Stimulated activated CD8-positive, alpha-beta memory T cell treated with anti-CD3 and anti-CD28 coated beads, Interleukin-15, amount 100 ng/mL, for 1 hour (primary cell): Measurements from ENCODE around the gene HSD17B3.
"Not testable (repeated sequence)": the region's sequence is repeated elsewhere in the genome, so short reads cannot be mapped to it uniquely, and the experiment has no call there.

Experiments used
- DNase-seq: peaks from one replicate; pipeline ENCODE4 v3.0.0-alpha.2; 2020; ENCODE audit warnings: low read depth

HSD17B3 gene

DNA sequence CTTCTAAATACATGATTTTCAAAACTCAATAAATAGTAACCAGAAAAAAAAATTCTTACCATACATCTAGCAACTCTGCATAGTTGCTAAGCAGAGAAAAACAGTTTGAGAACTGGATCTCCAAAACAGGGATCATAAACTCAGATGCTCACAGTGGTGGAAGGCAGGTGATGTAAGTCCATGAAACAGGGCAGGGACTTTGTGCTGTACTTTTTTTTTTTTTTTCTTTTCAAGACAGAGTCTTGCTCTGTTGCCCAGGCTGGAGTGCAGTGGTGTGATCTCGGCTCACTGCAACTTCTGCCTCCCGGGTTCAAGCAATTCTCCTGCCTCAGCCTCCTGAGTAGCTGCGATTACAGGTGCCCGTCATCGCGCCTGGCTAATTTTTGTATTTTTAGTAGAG is 5.0 kb upstream of the HSD17B3 start:
- DNase-seq, result not testable (repeated sequence)

DNA sequence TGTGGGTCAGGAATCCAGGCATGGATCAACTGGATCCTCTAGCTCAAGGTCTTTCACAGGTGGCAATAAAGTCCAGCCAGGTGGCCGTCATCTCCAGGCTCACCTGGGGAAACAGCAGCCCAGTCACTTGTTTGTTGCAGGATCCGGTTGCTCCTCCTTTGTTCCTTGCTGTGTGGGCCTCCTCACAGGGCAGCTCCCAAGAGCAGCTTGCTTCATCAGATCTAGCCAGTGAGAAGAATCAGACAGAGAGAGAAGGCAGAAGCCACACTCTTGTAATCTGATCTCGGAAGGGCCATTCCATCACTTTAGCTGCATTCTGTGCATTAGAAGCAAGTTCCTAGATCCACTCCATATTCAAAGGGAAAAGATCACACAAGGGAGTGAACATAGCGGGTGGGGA is 3.2 kb upstream of the HSD17B3 start:
- DNase-seq, result no peak

DNA sequence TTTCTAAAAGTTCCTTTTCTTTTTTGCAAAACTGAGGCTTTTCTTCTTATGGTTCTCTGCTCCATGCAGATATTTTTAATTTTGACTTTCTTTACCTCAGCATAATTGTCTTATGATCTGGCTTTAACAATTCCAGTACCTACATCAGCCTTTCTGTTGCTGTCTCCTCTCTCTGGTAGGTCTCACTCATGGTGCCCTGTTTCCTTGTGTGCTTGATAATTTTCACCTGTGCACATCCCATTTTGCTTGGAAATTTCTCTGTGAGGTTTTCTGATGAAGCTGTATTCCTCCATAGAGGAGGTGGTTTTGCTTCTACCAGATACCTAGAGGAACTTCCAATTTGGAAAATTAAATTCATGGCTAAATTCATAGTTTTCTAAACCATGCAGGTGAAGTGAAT is 2.3 kb upstream of the HSD17B3 start:
- DNase-seq, result no peak

DNA sequence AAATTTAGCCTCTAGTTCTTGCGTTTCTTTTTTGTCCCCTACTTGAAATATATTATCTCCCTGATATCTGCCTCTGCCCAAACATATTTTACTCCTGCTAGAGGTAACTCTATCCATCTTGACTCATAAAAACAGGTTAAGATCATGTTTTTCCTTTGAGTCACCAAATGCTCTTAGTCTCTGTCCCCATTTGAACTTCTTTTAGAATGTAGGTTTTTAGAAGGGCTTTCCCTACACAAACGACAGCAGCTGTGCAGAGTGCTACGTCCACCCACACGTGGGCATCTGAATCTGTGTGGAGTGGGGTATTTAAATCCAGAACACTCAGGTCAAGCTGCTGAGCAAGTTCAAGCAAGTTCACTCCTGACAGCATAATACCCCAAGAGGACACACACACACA is 2.2 kb downstream of the HSD17B3 start:
- DNase-seq, result no peak

DNA sequence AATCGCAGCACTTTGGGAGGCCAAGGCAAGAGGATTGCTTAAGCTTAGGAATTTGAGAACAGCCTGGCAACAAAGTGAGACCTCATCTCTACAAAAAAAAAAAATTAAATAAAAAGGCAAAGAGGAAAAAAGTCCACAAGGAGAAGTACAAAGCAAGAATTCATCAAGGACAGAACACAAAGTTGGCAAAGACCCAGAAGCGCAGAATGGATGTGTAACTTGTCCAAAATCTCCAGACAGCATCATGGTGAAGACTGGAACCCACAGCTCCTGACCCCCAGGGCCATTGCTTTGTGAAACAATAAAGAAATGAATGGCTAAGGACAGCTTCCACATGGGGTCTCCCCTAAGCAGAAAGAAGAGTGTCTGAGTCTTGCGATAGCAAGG is 7.8 kb downstream of the HSD17B3 start:
- DNase-seq, result no peak

DNA sequence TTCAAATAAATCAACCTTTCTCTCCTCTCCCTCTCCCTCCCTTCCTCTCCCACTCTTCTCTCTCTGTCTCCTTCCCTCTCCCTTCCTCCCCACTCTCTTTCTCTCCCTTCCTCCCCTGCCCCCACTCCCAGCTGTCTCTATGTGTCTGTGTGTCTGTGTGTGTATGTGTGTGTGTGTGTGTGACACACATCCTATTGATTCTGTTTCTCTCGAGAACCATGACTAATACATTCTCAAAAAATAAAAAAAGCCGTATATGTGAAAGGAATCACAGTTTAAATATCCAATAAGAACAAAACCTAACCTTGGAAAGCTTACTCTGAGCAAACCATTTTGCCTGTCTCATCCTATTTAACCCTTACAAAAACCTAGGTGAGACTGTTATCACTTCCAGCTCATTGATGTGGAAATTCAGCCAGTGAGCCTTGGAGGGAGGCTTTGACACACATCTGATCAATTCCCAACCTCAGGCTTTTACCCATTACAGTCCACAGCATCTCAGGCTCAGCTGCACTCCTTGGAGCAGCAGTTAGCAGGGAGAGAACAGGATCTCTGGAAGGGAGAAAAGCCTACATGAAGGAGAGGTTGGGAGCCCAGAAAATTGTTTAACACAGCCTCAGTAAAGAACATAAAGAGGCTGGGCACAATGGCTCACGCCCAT is 8.3 kb downstream of the HSD17B3 start:
- no peak for DNase-seq

DNA sequence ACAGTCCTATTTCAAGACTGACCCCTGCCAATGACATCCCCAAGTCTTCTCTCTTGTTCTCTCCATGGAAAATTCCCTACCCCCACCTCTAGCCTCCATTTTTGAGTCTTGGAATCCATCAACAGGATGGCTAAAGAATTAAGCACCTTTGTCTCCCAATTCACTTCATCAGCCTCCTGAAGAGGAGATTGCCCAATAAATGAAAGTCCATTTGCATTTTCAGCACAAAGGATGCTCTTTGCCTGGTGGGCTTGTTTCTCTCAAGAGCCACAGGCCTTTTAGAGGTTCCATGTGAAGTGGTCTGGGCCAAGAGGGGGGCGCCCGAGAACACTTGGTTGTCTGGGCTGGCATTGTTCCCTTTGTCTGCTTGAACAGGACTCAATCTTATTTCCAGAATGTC is 12.6 kb downstream of the HSD17B3 start:
- no peak for DNase-seq

DNA sequence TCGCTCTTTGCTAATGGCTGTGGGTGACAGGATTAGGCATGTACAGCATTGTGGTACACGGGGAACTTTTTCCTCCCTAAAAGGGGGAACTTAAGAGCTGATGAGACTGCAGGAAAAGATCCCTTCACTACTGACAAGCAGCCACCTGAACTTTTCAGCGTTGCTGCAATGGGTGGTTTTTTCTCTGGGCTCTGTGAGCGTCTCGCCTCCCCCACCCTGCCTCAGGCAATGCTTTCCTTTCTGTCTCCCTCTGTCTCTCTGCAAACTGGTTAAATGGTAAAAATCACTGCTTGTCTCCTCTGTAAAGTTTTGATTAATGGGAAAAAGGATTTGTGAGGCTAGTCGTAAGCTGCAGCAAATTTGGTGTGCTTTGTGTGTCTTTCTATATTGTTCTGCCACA is 20.3 kb downstream of the HSD17B3 start:
- DNase-seq, result no peak

DNA sequence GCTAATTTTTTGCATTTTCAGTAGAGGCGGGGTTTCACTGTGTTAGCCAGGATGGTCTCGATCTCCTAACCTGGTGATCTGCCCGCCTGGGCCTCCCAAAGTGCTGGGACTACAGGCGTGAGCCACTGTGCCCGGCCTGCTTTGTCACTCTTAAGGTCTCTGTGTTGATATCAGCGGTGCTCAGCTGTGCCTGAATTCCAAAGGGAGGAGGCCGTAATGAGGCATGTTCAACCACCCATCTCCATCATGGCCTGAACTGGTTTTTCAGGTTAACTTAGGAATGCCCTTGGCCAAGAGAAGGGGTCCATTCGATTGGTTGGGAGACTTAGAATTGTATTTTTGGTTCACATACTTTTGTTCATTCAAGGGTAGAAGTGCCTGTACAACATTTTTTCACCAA is 22.0 kb downstream of the HSD17B3 start:
- DNase-seq, result no peak

DNA sequence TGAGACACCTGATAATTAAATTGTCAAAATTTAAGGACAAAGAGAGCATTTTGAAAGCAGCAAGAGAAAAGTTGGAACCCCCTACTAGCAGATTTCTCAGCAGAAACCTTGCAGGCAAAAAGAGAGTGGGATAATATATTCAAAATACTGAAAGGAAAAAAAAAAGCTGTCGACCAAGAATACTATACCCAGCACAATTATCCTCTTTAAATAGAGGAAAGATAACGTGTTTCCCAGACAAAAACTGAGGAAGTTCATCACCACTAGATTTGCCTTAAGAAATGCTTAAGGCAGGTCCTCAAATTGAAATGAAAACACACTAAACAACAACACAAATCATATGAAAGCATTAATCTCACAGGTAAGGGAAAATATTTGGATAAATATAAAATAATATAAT is 27.0 kb downstream of the HSD17B3 start:
- DNase-seq, result no peak

DNA sequence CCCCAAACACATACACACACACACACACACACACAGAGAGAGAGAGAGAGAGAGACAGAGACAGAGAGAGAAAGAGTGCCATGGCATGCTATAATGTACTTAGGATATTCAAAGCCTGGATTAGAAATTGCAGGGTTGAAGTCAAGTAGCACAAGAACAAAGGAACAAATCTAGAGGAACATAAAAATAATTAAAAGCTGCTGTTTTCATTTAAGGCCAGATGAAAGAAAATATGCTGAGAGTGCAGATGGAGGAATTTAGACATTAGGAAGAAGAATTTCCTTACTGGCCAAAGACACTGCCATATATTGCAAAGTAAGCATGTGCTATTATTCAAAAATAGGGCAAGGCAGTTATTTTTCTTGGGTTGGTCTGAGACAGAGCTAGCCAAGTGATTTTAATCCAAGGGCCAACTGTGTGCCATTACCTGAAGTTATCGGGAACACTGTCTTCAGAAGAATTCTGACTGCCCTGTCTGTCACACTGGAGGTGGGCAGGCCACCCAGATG is 31.7 kb downstream of the HSD17B3 start:
- DNase-seq, result no peak

DNA sequence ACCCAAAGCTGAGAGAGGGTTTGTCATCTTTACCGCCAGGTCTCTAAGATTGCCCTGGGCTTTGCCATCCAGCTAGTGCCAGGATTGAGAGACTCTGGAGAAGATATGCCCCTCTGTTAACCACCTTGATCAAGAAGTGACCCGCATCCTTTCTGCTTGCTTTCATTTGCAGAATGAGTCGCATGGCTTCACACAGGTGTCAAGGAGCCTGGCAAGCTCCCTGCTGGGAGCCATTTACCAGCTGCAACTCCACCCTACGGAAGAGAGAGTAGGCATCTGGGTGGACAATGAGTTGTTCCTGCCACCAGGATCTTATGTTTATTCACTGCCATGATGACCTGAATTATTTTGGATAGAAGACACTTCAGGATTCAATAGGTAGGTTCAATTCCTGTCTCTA is 43.0 kb downstream of the HSD17B3 start:
- no peak for DNase-seq

DNA sequence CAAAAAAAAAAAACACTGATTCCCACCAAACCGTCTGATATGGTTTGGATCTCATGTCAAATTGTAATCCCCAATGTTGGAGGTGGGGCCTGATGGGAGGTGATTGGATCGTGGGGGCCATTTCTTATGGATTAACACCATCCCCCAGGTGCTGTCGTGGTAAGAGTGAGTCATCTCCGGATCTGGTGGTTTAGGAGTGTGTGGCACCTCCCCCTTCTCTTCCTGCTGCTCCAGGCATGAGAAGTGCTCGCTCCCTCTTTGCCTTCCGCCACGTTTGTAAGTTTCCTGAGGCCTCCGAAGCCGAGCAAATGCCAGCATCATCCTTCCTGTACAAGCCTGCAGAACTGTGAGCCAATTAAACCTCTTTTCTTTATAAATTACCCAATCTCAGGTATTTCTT is 45.2 kb downstream of the HSD17B3 start:
- DNase-seq, result no peak

DNA sequence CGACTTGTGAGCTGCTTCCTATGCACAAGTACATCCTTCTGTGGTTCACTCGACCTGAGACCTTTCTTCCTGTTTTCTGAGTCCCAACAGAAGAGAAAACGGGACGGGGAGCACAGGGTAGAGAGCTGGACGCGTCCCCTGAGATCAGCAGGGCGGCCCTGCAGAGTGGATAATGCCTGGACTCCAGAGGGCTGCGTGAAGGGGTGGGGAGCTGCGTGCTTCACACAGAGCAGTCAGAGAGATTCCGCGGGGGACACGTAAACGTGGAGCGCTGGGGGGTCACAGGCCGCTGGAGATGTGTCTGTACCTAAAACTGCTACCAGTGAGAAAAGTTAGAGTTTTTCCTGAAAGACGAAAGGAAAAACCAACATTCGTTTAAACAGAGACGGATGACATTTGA is 46.3 kb downstream of the HSD17B3 start:
- no peak for DNase-seq

DNA sequence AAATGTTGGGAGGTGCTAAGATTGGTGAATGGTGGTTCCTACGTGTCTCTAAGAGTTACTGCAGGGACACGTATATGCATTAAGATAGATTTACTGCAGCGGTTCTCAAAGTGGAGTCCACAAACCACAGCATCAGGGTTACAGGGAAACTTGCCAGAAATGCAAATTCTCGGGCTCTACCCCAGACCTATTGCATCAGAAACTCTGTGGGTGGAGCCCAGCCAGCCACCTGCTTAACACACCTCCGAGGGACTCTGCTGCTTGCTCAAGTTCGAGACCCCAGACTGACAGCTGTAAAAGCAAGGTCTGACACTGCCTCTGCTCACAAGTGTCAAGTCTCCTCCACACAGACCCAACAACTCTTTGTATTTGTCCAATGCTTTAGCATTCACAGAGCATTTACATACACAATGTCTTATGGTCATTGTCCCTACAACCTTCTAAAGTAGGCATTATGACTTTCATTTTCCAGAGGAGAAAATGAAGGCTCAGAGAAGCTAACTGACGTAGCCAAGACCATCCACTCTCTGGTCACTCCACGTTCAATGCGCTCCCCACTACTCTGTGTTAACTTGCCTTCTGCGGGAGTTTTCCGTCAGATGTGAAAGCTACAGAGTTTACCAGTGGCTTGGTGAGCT is 48.8 kb downstream of the HSD17B3 start:
- no peak for DNase-seq

DNA sequence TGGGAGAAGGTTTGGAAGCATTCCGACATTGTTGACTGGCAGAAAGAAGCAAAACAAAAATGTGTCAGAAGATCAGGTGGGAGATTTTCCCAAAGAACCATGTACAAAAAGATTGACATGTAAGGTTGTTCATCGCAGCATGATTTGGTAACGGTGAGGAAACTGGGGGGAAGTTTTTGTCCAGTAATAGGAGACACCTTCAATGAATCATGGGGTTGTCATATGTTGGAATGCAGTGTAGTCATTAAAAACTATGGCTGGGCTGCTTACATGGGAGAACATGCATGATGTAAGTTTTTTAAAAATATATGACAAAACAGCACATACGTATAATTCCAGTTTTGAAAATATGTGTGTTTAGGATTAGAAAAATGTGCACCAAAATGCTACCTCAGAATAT is 50.5 kb downstream of the HSD17B3 start:
- DNase-seq, result no peak

DNA sequence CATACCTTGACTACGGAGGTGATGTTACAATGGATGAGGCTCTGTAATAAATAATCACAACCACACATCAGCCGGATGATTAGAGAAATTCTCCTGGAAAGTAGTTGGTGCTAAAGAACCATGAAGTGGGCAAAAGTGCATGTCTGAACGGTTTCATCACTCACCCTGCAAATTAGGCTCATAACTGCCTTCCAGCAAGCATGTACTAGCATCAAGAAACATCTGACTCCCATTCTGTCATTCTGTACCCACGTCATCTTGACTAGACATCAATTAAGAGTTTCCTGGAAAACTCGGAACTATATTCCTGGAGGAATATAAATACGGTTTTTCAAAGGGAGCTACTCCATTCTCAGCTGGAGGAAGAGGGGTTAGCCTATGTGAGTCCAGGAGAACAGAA is 52.2 kb downstream of the HSD17B3 start:
- no peak for DNase-seq

DNA sequence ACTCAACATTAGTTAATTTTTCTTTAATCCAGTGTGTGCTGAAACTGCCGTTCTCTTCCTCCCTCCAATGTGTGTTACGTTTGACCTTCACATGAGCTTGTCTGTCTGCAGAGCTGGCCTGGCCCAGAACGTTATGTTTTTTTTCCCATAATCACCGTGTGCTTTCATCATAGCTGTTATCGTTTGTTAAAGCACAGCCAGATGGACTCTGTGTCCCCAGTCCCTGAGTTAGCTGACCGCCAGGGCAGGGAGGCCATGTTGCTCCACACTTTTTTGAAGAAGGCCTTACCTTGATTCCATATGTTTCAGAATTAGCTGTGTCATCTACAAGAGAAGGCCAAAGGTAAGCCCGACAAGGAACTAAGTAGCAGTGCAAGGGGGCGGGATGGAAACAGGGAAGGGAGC is 55.7 kb downstream of the HSD17B3 start:
- DNase-seq, result no peak

DNA sequence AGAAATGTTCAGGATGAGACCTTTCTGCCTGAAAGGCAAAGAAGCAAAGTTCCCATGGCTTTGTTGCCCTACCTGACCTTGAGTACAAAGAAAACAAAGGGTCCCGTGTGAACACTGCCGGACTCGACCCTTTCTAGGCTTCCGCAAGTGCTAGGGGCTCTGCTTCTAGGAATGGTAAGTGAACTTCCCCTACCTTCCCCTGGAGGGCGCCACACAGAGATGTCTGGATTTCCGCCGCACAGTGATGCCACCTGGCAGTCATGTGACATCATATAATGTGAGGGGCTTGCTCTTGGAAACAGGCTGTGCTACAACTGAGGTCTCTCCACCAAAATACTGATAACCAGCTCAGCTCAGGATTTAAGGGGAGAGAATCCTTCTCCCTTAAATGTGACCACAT is 56.6 kb downstream of the HSD17B3 start:
- no peak for DNase-seq

DNA sequence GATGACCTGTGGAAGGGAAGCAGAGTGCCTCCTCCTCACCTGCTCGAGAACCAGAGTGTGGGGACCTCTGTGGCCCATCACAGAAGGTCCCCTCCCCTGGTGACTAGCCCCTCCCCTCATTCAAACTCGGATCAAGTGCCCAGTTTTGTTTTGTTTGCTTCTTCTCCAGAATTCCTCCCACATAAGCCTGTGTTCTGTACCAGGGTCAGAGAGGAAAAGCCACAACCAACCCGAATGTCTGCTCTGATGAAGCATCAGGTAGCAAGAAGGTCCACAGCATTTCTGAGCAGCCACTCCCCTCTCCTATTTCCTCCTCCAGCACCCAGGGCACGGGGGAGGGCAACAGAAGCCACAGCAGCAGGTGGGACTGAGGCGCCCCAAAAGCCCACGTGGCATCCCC is 58.2 kb downstream of the HSD17B3 start:
- DNase-seq, result no peak

DNA sequence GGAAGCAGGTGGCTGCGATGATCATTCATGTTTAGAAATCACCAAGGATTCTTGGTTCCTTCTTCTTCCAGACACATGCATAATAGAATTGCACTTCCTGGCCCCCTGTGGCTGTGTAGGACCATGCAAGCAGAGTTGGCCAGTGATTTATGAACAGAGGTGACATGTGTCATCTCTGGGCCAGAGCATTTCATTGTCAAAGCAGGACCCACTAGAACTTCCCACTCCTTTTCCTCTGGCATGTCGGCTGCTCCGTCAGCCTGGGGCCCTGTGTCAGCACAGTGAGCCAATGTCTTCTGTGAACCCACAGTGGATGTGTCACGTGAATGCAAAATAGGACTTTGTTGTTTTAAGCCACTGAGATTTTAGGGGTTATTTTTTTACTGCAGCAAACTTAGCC is 59.2 kb downstream of the HSD17B3 start:
- no peak for DNase-seq

DNA sequence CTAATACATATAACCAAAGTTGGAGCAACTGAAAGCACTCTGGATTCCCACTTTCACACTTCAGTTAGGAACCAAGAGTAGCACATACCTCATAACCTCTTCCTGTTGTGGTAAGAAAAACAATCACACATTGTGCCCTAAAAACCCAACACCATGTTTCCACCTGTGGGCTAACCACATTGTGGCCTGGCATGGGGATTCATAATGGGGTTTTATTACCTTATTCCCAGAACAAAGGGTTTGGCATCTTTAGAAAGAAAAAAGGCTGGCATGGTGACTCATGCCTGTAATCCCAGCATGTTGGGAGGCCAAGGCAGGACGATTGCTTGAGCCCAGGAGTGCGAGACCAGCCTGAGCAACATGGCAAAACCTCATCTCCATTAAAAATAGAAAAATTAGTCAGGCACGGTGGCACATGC is 60.6 kb downstream of the HSD17B3 start:
- DNase-seq, result no peak

DNA sequence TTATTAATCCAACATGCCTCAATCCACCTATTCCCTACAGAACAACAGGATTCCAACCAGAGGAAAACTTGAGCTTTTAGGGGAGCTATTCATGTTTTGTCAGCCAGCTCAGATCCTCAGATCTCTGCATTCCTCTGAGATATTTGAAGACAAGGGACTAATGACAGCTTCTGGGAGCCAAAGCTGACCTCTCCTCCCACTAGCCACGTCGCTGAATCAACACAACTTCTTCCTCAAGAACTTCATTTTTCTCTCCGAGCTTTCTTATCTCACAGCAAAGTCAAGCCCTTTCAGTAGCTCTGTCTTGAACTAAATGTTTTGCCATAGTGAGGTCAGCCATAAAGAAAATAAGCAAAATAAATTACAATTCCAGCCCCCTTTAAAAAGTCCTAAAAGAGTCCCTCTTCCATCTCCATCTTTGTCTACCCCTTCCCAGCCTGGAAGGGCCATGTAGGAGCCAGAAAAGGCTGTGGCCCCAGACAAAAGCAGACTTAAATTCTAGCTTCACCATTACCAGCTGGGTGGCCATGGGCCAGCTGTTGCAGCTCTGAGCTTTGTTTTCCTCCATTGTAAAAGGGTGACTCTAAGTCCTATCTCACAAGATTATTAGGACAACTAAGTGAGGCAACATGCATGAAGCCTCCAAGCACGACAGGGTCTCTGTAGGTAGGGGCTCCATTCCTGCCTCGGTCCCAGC is 65.0 kb downstream of the HSD17B3 start:
- DNase-seq, result no peak
